Nephron (organoid): ENCODE results near the gene CYGB.
"Not testable (repeated sequence)": the region's sequence is repeated elsewhere in the genome, so short reads cannot be mapped to it uniquely, and the experiment has no call there.

Source experiments
- H3K27ac Mint-ChIP-seq, 3 experiments: 2 replicates each; pipeline ENCODE4 v1.8.0; 2020; ENCODE audit warnings: mixed read lengths in 3 of 3, mild to moderate bottlenecking in 2 of 3, moderate library complexity in 1 of 3
- H3K27me3 Mint-ChIP-seq: 2 replicates; pipeline ENCODE4 v1.8.0; 2021; ENCODE audit warnings: low read depth, mild to moderate bottlenecking, moderate library complexity, mixed read lengths
- H3K36me3 Mint-ChIP-seq: 2 replicates; pipeline ENCODE4 v1.8.0; 2020; ENCODE audit warnings: low read depth, mixed read lengths
- H3K4me1 Mint-ChIP-seq: 2 replicates; pipeline ENCODE4 v1.8.0; 2020; ENCODE audit warnings: mixed read lengths
- H3K4me3 Mint-ChIP-seq, 3 experiments: 2 replicates each; pipeline ENCODE4 v1.8.0; 2020; ENCODE audit warnings: mild to moderate bottlenecking in 3 of 3, mixed read lengths in 3 of 3, moderate library complexity in 2 of 3
- H3K9me3 Mint-ChIP-seq: 2 replicates; pipeline ENCODE4 v1.8.0; 2020; ENCODE audit warnings: mixed read lengths
- CTCF ChIP-seq, 3 experiments: fragments of 200-600 bp; sonication (generic); IDR thresholded peaks; one replicate each; pipeline ENCODE4 v1.5.0; 2021; ENCODE audit warnings: antibody characterized with exemption in 3 of 3; ENCODE audit not compliant: unreplicated experiment in 3 of 3

The CYGB gene

GRCh38 chr17:76534831-76535732 is 2.4 kb downstream of the CYGB start:
- Mint-ChIP-seq H3K27ac (peak overlapping the region in 2 of 3 experiments; percentile 32 to 34), H3K4me1 (peaks cover 56% of the 10 kb centered on the region), H3K36me3 (no peaks in the 10 kb centered on the region), H3K4me3 (peak overlapping the region; percentile 60 to 78 (median 65)), H3K27me3 (peaks cover 28% of the 10 kb centered on the region), H3K9me3 (no peaks in the 10 kb centered on the region)
- TF ChIP-seq CTCF (IDR thresholded peaks at IDR 0.05; ENCODE audit: unreplicated experiment in 3 of 3): no peak

GRCh38 chr17:76533640-76534359 is 3.7 kb downstream of the CYGB start:
- Mint-ChIP-seq H3K4me1 (peaks cover 59% of the 10 kb centered on the region), H3K27me3 (peaks cover 18% of the 10 kb centered on the region), H3K27ac (peak overlapping the region in 2 of 3 experiments; percentile 33 to 60)
- H3K9me3 Mint-ChIP-seq, H3K4me3 Mint-ChIP-seq, H3K36me3 Mint-ChIP-seq: not testable (repeated sequence)

GRCh38 chr17:76532072-76532651 is 5.3 kb downstream of the CYGB start:
- H3K9me3 Mint-ChIP-seq: no peaks in the 10 kb centered on the region
- no peaks in the 10 kb centered on the region for H3K36me3 Mint-ChIP-seq
- H3K27me3 Mint-ChIP-seq: peaks cover 18% of the 10 kb centered on the region
- H3K4me3 Mint-ChIP-seq: peak overlapping the region; percentile 0 to 63 (median 21)
- peaks cover 70% of the 10 kb centered on the region for H3K4me1 Mint-ChIP-seq
- no peak for TF ChIP-seq CTCF (IDR thresholded peaks at IDR 0.05; ENCODE audit: unreplicated experiment in 3 of 3)
- H3K27ac Mint-ChIP-seq: peak overlapping the region; percentile 88 to 97 (median 90)

DNA sequence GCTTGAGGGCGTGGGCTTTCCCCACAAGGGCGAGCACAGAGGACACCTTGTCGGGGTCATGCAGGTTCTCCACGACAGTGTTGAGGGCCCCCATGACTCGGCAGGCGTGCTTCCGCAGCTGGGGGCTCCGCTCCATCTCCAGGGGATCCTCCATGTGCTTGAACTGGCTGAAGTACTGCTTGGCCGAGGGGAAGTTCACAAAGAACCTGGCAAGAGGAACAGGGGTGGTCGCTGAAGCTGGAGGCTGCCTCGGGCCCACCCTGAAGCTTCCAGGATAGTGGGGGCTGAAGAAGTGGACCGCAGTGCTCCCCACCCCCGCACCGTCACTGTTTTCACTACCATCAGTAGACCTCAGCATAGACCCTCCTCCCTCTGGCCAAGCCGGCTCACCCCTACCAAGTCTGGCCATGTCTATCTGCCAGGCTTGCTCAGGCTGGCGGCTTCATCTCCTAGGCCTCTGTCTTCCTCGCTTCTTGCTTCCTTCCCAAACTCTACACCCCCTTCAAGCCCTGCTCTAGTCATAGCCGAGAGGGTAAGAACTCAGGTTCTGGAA is 5.9 kb downstream of the CYGB start:
- Mint-ChIP-seq H3K27ac (peak overlapping the region; percentile 88 to 97 (median 90)), H3K36me3 (no peaks in the 10 kb centered on the region), H3K9me3 (no peaks in the 10 kb centered on the region), H3K4me3 (peak overlapping the region; percentile 0 to 63 (median 21)), H3K27me3 (peaks cover 13% of the 10 kb centered on the region), H3K4me1 (peaks cover 69% of the 10 kb centered on the region)
- TF ChIP-seq CTCF (IDR thresholded peaks at IDR 0.05; ENCODE audit: unreplicated experiment in 3 of 3): no peak

GRCh38 chr17:76530811-76531485 is 6.6 kb downstream of the CYGB start:
- H3K27ac Mint-ChIP-seq: peak overlapping the region; percentile 97 to 98 (median 97)
- H3K36me3 Mint-ChIP-seq: no peaks in the 10 kb centered on the region
- H3K4me1 Mint-ChIP-seq: peaks cover 63% of the 10 kb centered on the region
- TF ChIP-seq CTCF (IDR thresholded peaks at IDR 0.05; ENCODE audit: unreplicated experiment in 3 of 3): no peak
- H3K4me3 Mint-ChIP-seq: no peak overlapping the region
- H3K27me3 Mint-ChIP-seq: peaks cover 8% of the 10 kb centered on the region
- no peaks in the 10 kb centered on the region for H3K9me3 Mint-ChIP-seq
